ENCODE measurements around the gene RAB37.

GRCh38 chr17:74756891-74757290 lies 19.8 kb downstream of the RAB37 start:
- TF ChIP-seq EZH2 (IDR thresholded peaks at IDR 0.05; ENCODE audit: borderline replicate concordance, insufficient read depth, low read depth, low read length, poor library complexity, severe bottlenecking) (no peak), CTCF (IDR thresholded peaks at IDR 0.05) (no peak)
